ENCODE results near the gene AHDC1.

GRCh38 chr1:27506703-27507102 is 97.2 kb downstream of the AHDC1 start:
- TF ChIP-seq YY1 (IDR thresholded peaks at IDR 0.05; ENCODE audit: low read depth) (no peak), FOXM1 (IDR thresholded peaks at IDR 0.05; ENCODE audit: borderline replicate concordance, low read depth) (no peak), USF1 (IDR thresholded peaks at IDR 0.05) (no peak), REST (IDR thresholded peaks at IDR 0.05; ENCODE audit: low read depth) (no peak)

Data from Ishikawa (cell line).